Heart left ventricle (tissue), 16 donors: ENCODE measurements around the gene CFI. TPM values are rescaled to one million over a fixed set of nuclear protein-coding genes. Genes with fewer than 3 reads are reported as not detected.

Source experiments
- ATAC-seq, 4 donors: fragments of 200-7000 bp; cut with Tn5 transposase; one replicate each; pipeline ENCODE4 v1.9.1; 2020 to 2022; ENCODE audit warnings: moderate library complexity in 4 of 4, mild to moderate bottlenecking in 3 of 4, moderate number of reproducible peaks in 1 of 4
- DNase-seq, 5 donors: peaks; one replicate each; pipeline ENCODE4 v3.0.0-alpha.2; 2020
- H3K27ac ChIP-seq, 12 donors: fragments of 200-600 bp; sonication (generic) in 4 of 12; one replicate each; pipeline versions ENCODE4 v1.5.0 to v1.8.0; 2016 to 2022; ENCODE audit warnings: mild to moderate bottlenecking in 2 of 12
- H3K27me3 ChIP-seq, 9 donors: fragments of 200-600 bp; sonication (generic) in 2 of 9; one replicate each; pipeline versions ENCODE4 v1.5.1 to v1.8.0; 2016 to 2022; ENCODE audit warnings: mild to moderate bottlenecking in 3 of 9
- H3K36me3 ChIP-seq, 9 donors: fragments of 200-600 bp; sonication (generic) in 2 of 9; one replicate each; pipeline versions ENCODE4 v1.5.0 to v1.8.0; 2018 to 2022; ENCODE audit warnings: mild to moderate bottlenecking in 2 of 9
- H3K4me1 ChIP-seq, 12 donors: fragments of 200-600 bp; sonication (generic) in 4 of 12; one replicate each; pipeline versions ENCODE4 v1.5.0 to v1.8.0; 2016 to 2022; ENCODE audit warnings: mild to moderate bottlenecking in 3 of 12
- H3K4me3 ChIP-seq, 12 donors: fragments of 200-600 bp; sonication (generic) in 4 of 12; one replicate each; pipeline versions ENCODE4 v1.5.0 to v1.8.0; 2017 to 2022; ENCODE audit warnings: mild to moderate bottlenecking in 9 of 12, moderate library complexity in 4 of 12
- H3K9me3 ChIP-seq, 12 donors: fragments of 200-600 bp; sonication (generic) in 4 of 12; one replicate each; pipeline versions ENCODE4 v1.5.0 to v1.8.0; 2016 to 2022; ENCODE audit warnings: mild to moderate bottlenecking in 1 of 12
- POLR2A ChIP-seq, 2 donors: fragments of 450-650 bp; IDR thresholded peaks; one replicate each; pipeline ENCODE4 v1.6.1; 2017; ENCODE audit warnings: antibody characterized with exemption in 2 of 2, mild to moderate bottlenecking in 2 of 2, moderate library complexity in 2 of 2
- WGBS, 4 donors: extraction: QIAGEN DNeasy Blood & Tissue Kit in 2 of 4; methylation state at CpG; one replicate each; pipeline versions ENCODE4 v1.1.5 to v1.1.7; 2013 to 2018; 5-methylcytosine and 5-hydroxymethylcytosine counted together
- intact Hi-C, 10 donors: fragments of 100-400 bp; cut with DNase I; formaldehyde crosslinking; loops; one replicate each; pipeline versions ENCODE4 v1.11.1 to v1.14.2; 2022
- polyA plus RNA-seq, 2 donors: library from polyadenylated mRNA; stranded (reverse); fragments of 200-250 nt; gene quantifications; one replicate each; pipeline ENCODE4 v1.2.3, GENCODE V29; 2013
- total RNA-seq, 9 donors: library from RNA; depleted of rRNA in 2 of 9; stranded (reverse); fragments of >200 nt in 2 of 9; fragmentation: NEBNext Ultra II Directional in 3 of 9; extraction: Animal tissue kit (Norgen Biotek cat#: 25700) in 3 of 9; gene quantifications; one replicate each; pipeline versions ENCODE4 v1.1.0 to v1.2.4, GENCODE V29; 2016 to 2023
- TF ChIP-seq, protein P1 (sequence below), 12 donors: fragments of 200-600 bp; sonication (generic) in 4 of 12; IDR thresholded peaks; one replicate each; pipeline versions ENCODE4 v1.5.0 to v1.8.0; 2018 to 2022; ENCODE audit warnings: antibody characterized with exemption in 12 of 12, mild to moderate bottlenecking in 5 of 12
- donor health status: ischemic (EF 13 %, LVEDD 7.1; RV severe dilation, severe dysfunction).
- donor health status: healthy with polysubstance abuse.
- donor health status: DM: no; HTN: yes; CAD: no.
- donor health status: DM: no; HTN: no; CAD: no.
- donor health status: ischemic (EF 25% LVEDD 6.9; RV normal size, moderate dysfunction).
- donor health status: ischemic (EF 25% LVEDD 5.7; RV mildly dilated, moderate dysfunction).
- donor health status: healthy.
- donor health status: DM: yes; HTN: yes; CAD: no.
- donor health status: ischemic (EF 35%, LVEDD 5.7; RV mildly dilated, moderate dysfunction).
- donor health status: nonischemic (EF 11% LVEDD 7.7; RV severe dilation, severe dysfunction).
- donor health status: DM: yes; HTN: yes; CAD: no.
- donor health status: PGD.
- donor health status: ischemic (EF 29% LVEDD 5.4; RV normal size, mild dysfunction).
- donor health status: nonischemic (EF 23%, LVEDD 6.1; RV moderate dilation, normal function).

Gene CFI
- total and polyA plus RNA-seq, 11 donors: 6.2 to 52.0 (median 9.0) TPM

DNA sequence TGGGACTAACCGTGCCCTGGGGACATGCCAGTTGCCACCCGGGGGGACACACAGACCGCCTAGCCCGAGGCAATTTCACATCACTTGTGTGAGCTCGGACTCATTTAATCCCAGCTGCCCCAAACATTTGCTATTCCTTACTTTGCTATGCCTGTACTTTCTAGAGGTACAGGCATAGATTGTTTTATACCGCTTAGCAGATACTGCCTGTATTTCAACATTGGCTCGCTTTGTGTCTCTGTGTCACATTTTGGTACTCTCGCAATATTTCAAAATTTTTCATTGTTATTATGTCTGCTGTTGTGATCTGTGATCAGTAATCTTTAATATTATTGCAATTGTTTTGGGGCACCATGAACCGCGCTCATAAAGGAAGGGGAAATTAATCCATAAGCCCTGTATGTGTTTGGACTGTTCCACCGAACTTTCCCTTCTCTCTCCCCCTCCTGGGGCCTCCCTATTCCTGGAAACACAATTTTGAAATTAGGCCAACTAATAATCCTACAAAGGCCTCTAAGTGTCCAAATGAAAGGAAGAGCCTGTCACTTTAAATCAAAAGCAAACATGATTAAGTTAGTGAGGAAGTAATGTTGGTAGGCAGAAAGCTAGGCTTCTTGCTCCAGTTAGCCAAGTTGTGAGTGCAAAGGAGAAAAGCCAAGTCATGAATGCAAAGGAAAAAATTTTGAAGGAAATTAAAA lies 98.0 kb downstream of the CFI start:
- DNase-seq: no peak
- no peak for ATAC-seq
- H3K4me3 ChIP-seq: peak overlapping the region; percentile 59 to 97 (median 76)
- 11 to 19% (median 15%) methylated on average over 9 to 11 of the region's 11 CpGs for WGBS, 4 donors
- peaks cover 0 to 21% (median 16%) of the 10 kb centered on the region in 12 donors for H3K4me1 ChIP-seq
- H3K27me3 ChIP-seq: no peaks in the 10 kb centered on the region
- TF ChIP-seq, protein P1, sequence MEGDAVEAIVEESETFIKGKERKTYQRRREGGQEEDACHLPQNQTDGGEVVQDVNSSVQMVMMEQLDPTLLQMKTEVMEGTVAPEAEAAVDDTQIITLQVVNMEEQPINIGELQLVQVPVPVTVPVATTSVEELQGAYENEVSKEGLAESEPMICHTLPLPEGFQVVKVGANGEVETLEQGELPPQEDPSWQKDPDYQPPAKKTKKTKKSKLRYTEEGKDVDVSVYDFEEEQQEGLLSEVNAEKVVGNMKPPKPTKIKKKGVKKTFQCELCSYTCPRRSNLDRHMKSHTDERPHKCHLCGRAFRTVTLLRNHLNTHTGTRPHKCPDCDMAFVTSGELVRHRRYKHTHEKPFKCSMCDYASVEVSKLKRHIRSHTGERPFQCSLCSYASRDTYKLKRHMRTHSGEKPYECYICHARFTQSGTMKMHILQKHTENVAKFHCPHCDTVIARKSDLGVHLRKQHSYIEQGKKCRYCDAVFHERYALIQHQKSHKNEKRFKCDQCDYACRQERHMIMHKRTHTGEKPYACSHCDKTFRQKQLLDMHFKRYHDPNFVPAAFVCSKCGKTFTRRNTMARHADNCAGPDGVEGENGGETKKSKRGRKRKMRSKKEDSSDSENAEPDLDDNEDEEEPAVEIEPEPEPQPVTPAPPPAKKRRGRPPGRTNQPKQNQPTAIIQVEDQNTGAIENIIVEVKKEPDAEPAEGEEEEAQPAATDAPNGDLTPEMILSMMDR (IDR thresholded peaks at IDR 0.05): no peak
- TF ChIP-seq POLR2A (IDR thresholded peaks at IDR 0.05): no peak
- H3K27ac ChIP-seq: peak overlapping the region; percentile 40 to 90 (median 85)
- peaks cover 0 to 7% (median 0%) of the 10 kb centered on the region in 9 donors for H3K36me3 ChIP-seq
- H3K9me3 ChIP-seq: no peaks in the 10 kb centered on the region
- intact Hi-C loops: loop anchor here (1.0 to 10.0 kb wide), 12 partner anchors 26 to 279 kb away; partner anchors contain the start of genes GAR1 (in 8 of the 10), SEC24B (in 3 of the 10), RRH (in 2 of the 10) and MCUB (in 1 of the 10)

- WGBS, 4 donors: 0 to 1% (median 0%) methylated on average over 38 to 72 of the region's 72 CpGs
- intact Hi-C loops: loop anchor here (1.0 to 10.0 kb wide), 12 partner anchors 27 to 278 kb away; partner anchors contain the start of genes GAR1 (in 8 of the 10), SEC24B (in 3 of the 10), RRH (in 2 of the 10) and MCUB (in 1 of the 10)
- Histone ChIP-seq H3K27ac (peak within 1 kb of the TSS; percentile 40 to 90 (median 85)), H3K9me3 (no peaks in the 10 kb centered on the region), H3K4me3 (peak within 1 kb of the TSS; percentile 59 to 97 (median 76)), H3K27me3 (no peaks in the 10 kb centered on the region), H3K36me3 (peaks cover 0 to 7% (median 0%) of the 10 kb centered on the region in 9 donors), H3K4me1 (peaks cover 0 to 21% (median 16%) of the 10 kb centered on the region in 12 donors)
- ATAC-seq: peak; percentile 85 to 97 (median 96)
- TF ChIP-seq POLR2A (IDR thresholded peaks at IDR 0.05): peak in 1 of 2 donors; percentile 54
- TF ChIP-seq, protein P1 (IDR thresholded peaks at IDR 0.05): peak; percentile 53 to 82 (median 68)
- peak; percentile 87 to 93 (median 87) for DNase-seq
These were observed 98.7 kb downstream of the CFI start, which contains the start of gene CASP6 for GRCh38 chr4:109702950-109703663. Gene CASP6 (minus strand): TSS chr4:109703445. CDS start chr4:109703395, 50 bp downstream.

DNA sequence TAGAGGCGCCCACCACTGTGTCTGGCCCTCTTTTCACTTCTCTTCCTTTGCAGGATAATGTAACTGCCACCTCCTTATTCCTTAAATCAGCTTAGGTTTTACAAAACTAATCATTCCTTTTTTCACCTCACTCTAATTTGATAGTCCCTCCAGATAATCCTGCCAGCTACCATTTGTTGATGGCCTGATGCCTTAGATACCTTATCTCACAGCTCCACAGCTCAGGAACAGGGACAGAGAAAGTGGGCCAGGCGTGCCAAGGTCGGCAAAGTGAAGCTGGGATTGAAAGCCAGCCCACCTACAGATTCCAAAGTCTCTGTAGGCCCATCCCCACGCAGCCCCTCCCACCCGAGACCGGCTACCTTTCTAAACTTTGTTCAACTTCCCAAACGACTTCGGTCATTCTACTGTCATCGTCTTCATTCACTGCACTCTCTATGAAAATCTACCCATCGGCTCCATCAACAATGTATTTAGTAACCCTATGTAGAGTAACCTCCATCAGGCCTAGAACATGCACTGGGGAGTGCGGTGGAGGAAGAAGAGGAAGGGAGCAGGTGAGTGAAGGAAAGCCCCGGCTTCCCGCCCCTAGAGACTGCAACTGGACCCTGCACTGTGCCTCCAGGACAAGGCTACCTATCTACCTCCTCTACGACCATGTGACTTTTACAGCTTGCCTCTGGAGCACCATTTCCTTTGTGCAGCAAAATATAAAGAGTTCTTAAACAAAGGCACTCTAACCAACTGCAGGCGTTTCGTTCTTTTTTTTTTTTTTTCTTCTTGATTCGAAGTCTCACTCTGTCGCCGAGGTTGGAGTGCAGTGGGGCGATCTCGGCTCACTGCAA lies 100.0 kb downstream of the CFI start:
- 56 to 71% (median 56%) methylated on average over 21 of the region's 21 CpGs for WGBS, 4 donors
- Histone ChIP-seq H3K9me3 (peaks cover 0 to 3% (median 0%) of the 10 kb centered on the region in 12 donors), H3K4me3 (peak overlapping the region in 11 of 12 donors; percentile 59 to 97 (median 76)), H3K4me1 (peaks cover 0 to 21% (median 16%) of the 10 kb centered on the region in 12 donors), H3K36me3 (peaks cover 0 to 17% (median 7%) of the 10 kb centered on the region in 9 donors), H3K27me3 (no peaks in the 10 kb centered on the region), H3K27ac (peak overlapping the region in 7 of 12 donors; percentile 83 to 90 (median 87))
- DNase-seq (no peak), ATAC-seq (no peak)
- no peak for TF ChIP-seq POLR2A (IDR thresholded peaks at IDR 0.05)
- TF ChIP-seq, protein P1 (IDR thresholded peaks at IDR 0.05): no peak
- intact Hi-C loops: loop anchor here (2.0 to 10.0 kb wide), 11 partner anchors 101 to 277 kb away; partner anchors contain the start of genes GAR1 (in 8 of the 10), SEC24B (in 3 of the 10), RRH (in 2 of the 10) and MCUB (in 1 of the 10)
